HG03196 (cell line): Measurements from ENCODE around the gene APEX1.
"Not testable (repeated sequence)": the region's sequence is repeated elsewhere in the genome, so short reads cannot be mapped to it uniquely, and the experiment has no call there.

ENCODE experiments used
- ATAC-seq: cut with Tn5 transposase; IDR thresholded peaks from one replicate; pipeline ENCODE4 v1.9.1; 2021; ENCODE audit not compliant: unreplicated experiment

The APEX1 gene

GRCh38 chr14:20472536-20473169 is 17.6 kb downstream of the APEX1 start:
- ATAC-seq: no peak

GRCh38 chr14:20476776-20477175 is 21.8 kb downstream of the APEX1 start:
- ATAC-seq: no peak

GRCh38 chr14:20477211-20477876 is 22.3 kb downstream of the APEX1 start:
- ATAC-seq: no peak

GRCh38 chr14:20478894-20479293 is 23.9 kb downstream of the APEX1 start:
- ATAC-seq: no peak

- no peak for ATAC-seq
These were observed 27.4 kb downstream of the APEX1 start for GRCh38 chr14:20482382-20482781.

GRCh38 chr14:20485900-20486299 is 30.9 kb downstream of the APEX1 start:
- no peak for ATAC-seq

GRCh38 chr14:20486684-20487395 is 31.8 kb downstream of the APEX1 start:
- ATAC-seq: no peak

GRCh38 chr14:20487396-20487725 is 32.3 kb downstream of the APEX1 start:
- ATAC-seq: no peak

GRCh38 chr14:20489093-20489994 is 34.3 kb downstream of the APEX1 start:
- peak; percentile 41 for ATAC-seq

GRCh38 chr14:20490563-20490962 is 35.5 kb downstream of the APEX1 start:
- no peak for ATAC-seq

- ATAC-seq: no peak
These were observed 37.5 kb downstream of the APEX1 start for GRCh38 chr14:20492486-20492885.

GRCh38 chr14:20493634-20494033 is 38.6 kb downstream of the APEX1 start:
- no peak for ATAC-seq

- ATAC-seq: no peak
These were observed 40.1 kb downstream of the APEX1 start for GRCh38 chr14:20494935-20495766.

GRCh38 chr14:20498622-20499021 is 43.6 kb downstream of the APEX1 start:
- no peak for ATAC-seq

GRCh38 chr14:20499108-20499507 is 44.1 kb downstream of the APEX1 start:
- no peak for ATAC-seq

- no peak for ATAC-seq
These were observed 44.9 kb downstream of the APEX1 start for GRCh38 chr14:20499881-20500280.

- no peak for ATAC-seq
These were observed 46.3 kb downstream of the APEX1 start for GRCh38 chr14:20501346-20501745.

GRCh38 chr14:20503898-20504297 is 48.9 kb downstream of the APEX1 start:
- ATAC-seq: no peak

GRCh38 chr14:20506276-20506675 is 51.2 kb downstream of the APEX1 start:
- not testable (repeated sequence) for ATAC-seq

- not testable (repeated sequence) for ATAC-seq
These were observed 51.7 kb downstream of the APEX1 start for GRCh38 chr14:20506752-20507151.
